Gastroesophageal sphincter (tissue), 4 donors: ENCODE measurements around the gene RBM12. TPM values are rescaled to one million over a fixed set of nuclear protein-coding genes. Genes with fewer than 3 reads are reported as not detected.

Source experiments
- ATAC-seq: fragments of 150-250 bp; one replicate; pipeline ENCODE4 v1.9.1; 2016; ENCODE audit warnings: mild to moderate bottlenecking, moderate library complexity
- H3K27ac ChIP-seq, 4 donors: fragments of 200-600 bp; sonication (generic) in 3 of 4; 1 replicate in 3 of 4; 2 replicates in 1 of 4; pipeline ENCODE4 v1.5.1; 2016 to 2019
- H3K27me3 ChIP-seq: fragments of 200-600 bp; sonication (generic); one replicate; pipeline ENCODE4 v1.5.1; 2019
- H3K36me3 ChIP-seq, 2 donors: fragments of 200-600 bp; sonication (generic); one replicate each; pipeline ENCODE4 v1.5.1; 2019; ENCODE audit warnings: control low read depth in 1 of 2
- H3K4me1 ChIP-seq, 3 donors: fragments of 200-600 bp; sonication (generic); 1 replicate in 2 of 3; 2 replicates in 1 of 3; pipeline ENCODE4 v1.5.1; 2016 to 2019; ENCODE audit warnings: control low read depth in 2 of 3
- H3K4me3 ChIP-seq, 2 donors: fragments of 200-600 bp; sonication (generic); one replicate each; pipeline ENCODE4 v1.5.1; 2019; ENCODE audit warnings: mild to moderate bottlenecking in 1 of 2, moderate library complexity in 1 of 2
- H3K9me3 ChIP-seq, 3 donors: fragments of 200-600 bp; sonication (generic); one replicate each; pipeline ENCODE4 v1.5.1; 2017 to 2019; ENCODE audit warnings: control low read depth in 2 of 3
- EP300 ChIP-seq: sonication (generic); formaldehyde crosslinking; IDR thresholded peaks from one replicate; pipeline ENCODE4 v1.6.1; 2017; ENCODE audit warnings: antibody characterized with exemption, mild to moderate bottlenecking
- POLR2A ChIP-seq, 2 donors: fragments of 450-650 bp; IDR thresholded peaks; one replicate each; pipeline ENCODE4 v1.6.1; 2017; ENCODE audit warnings: antibody characterized with exemption in 2 of 2, mild to moderate bottlenecking in 2 of 2, moderate library complexity in 1 of 2
- POLR2AphosphoS5 ChIP-seq: sonication (generic); formaldehyde crosslinking; IDR thresholded peaks from one replicate; pipeline ENCODE4 v1.6.1; 2017; ENCODE audit warnings: antibody characterized with exemption
- WGBS, 2 donors: methylation state at CpG; one replicate each; pipeline ENCODE4 v1.1.5; 2018; ENCODE audit warnings: low coverage in 1 of 2; 5-methylcytosine and 5-hydroxymethylcytosine counted together
- total RNA-seq, 4 donors: library from RNA; depleted of rRNA; stranded (reverse); fragments of >200 nt; gene quantifications; one replicate each; pipeline ENCODE4 v1.1.0, GENCODE V29; 2016
- TF ChIP-seq, protein P1 (sequence below), 4 experiments: fragments of 200-600 bp in 2 of 4; fragments of 450-650 bp in 2 of 4; sonication (generic) in 1 of 4; IDR thresholded peaks; one replicate each; pipeline ENCODE4 v1.5.1; 2017 to 2019; ENCODE audit warnings: antibody characterized with exemption in 4 of 4, mild to moderate bottlenecking in 2 of 4, moderate library complexity in 2 of 4

RBM12 gene
- total RNA-seq, 4 donors from 2014 or later = 18.9 to 36.3 (median 29.5) TPM

DNA sequence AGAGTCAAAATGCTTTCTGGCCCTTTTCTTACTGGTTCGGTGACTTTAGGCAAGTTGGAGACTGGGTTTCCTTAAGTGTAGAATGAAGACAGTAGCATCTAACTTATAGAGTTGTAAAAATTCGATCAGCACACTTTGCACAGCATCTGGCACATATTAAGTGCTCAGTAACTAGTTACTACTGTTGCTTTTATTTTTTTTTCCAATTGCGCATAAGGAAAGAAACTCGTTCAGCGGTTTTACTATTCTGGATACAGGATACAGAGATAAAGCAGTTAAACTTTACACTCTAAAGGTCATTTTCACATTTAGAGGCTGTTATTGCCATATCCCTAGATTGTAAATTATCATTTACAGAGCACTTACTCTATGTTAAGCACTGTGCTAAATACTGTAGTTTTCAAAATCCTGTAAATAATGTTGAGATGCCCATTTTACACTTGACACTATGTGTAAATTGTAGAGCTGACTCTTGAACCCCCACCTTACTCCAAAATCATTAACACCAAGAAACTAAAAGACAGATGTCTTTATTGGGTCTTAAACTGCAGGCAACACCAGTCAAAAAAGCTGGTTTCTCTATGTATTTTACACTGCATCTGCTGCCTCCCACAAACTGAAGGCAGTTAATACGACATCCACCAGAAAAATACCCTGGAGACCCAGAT is 35.4 kb upstream of the RBM12 start:
- TF ChIP-seq POLR2A (IDR thresholded peaks at IDR 0.05) (no peak), EP300 (no peak), POLR2AphosphoS5 (no peak)
- TF ChIP-seq, protein P1, sequence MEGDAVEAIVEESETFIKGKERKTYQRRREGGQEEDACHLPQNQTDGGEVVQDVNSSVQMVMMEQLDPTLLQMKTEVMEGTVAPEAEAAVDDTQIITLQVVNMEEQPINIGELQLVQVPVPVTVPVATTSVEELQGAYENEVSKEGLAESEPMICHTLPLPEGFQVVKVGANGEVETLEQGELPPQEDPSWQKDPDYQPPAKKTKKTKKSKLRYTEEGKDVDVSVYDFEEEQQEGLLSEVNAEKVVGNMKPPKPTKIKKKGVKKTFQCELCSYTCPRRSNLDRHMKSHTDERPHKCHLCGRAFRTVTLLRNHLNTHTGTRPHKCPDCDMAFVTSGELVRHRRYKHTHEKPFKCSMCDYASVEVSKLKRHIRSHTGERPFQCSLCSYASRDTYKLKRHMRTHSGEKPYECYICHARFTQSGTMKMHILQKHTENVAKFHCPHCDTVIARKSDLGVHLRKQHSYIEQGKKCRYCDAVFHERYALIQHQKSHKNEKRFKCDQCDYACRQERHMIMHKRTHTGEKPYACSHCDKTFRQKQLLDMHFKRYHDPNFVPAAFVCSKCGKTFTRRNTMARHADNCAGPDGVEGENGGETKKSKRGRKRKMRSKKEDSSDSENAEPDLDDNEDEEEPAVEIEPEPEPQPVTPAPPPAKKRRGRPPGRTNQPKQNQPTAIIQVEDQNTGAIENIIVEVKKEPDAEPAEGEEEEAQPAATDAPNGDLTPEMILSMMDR (IDR thresholded peaks at IDR 0.05) = no peak
- no peaks in the 10 kb centered on the region for H3K27me3 ChIP-seq
- H3K4me3 ChIP-seq = peak overlapping the region; percentile 65 to 95
- no peak for ATAC-seq
- H3K4me1 ChIP-seq = peaks cover 0 to 41% (median 11%) of the 10 kb centered on the region in 3 donors
- peak overlapping the region; percentile 83 to 89 (median 88) for H3K27ac ChIP-seq
- H3K9me3 ChIP-seq = no peaks in the 10 kb centered on the region
- WGBS, 2 donors = 16 to 23% methylated on average over 6 of the region's 6 CpGs
- H3K36me3 ChIP-seq = peaks cover 8 to 56% of the 10 kb centered on the region in 2 donors

DNA sequence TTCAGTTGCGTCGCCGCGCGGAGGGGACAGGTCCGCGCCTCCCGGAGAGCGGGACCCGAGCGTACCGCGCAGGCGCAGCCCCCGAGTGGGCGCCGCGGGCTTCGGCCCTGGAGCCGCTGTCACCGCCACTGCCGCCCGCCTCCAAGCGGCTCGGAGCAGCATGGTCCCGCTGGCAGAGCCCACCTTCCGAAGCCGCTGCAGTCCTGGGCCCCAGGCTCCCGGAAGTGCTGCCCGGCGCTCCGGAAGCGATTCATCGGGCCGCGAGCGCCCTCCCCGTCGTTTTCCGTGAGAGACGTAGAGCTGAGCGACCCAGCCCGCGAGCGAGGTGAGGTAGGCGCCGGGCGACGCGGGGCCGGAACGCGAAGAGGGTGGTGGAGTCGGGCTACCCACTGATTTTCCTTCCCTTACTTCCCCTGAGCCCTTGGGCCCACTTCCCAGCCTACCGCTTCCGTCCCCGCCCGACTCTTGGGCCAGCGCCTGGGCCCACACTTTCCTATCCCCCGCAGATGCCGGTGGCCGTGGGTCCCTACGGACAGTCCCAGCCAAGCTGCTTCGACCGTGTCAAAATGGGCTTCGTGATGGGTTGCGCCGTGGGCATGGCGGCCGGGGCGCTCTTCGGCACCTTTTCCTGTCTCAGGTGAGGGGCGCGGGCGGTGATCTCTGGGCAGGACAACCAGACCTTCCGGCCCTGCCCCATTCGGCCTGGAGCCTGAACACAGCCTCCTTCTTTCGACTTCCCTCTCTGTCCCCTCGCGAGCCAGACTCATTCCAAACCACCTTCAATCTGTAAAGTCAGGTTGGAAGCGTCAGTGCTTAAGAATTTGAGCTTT is 34.6 kb upstream of the RBM12 start, which contains the start of the genes NFS1 and ROMO1:
Gene NFS1, minus strand, starts transcription at position 226 of the 830 bp plus-strand sequence. Its CDS starts 64 bp downstream, at position 162.
Gene ROMO1, plus strand, starts transcription at position 279 of the 830 bp plus-strand sequence. Its CDS starts 228 bp downstream, at position 507.
- Histone ChIP-seq H3K4me3 (peak within 1 kb of the TSS; percentile 65 to 95), H3K4me1 (peaks cover 0 to 41% (median 11%) of the 10 kb centered on the region in 3 donors), H3K9me3 (no peaks in the 10 kb centered on the region), H3K27ac (peak within 1 kb of the TSS; percentile 83 to 89 (median 88)), H3K27me3 (no peaks in the 10 kb centered on the region), H3K36me3 (peaks cover 6 to 56% of the 10 kb centered on the region in 2 donors)
- ATAC-seq = peak; percentile 95
- TF ChIP-seq EP300 = no peak
- TF ChIP-seq POLR2AphosphoS5 = peak; percentile 80
- TF ChIP-seq, protein P1 (IDR thresholded peaks at IDR 0.05) = peak in 3 of 4 experiments; percentile 6 to 51 (median 44)
- peak; percentile 57 to 62 for TF ChIP-seq POLR2A (IDR thresholded peaks at IDR 0.05)
- 0 to 17% methylated on average over 1 of the region's 81 CpGs for WGBS, 2 donors

- WGBS, 2 donors = 4 to 12% methylated on average over 9 to 18 of the region's 37 CpGs
- Histone ChIP-seq H3K36me3 (peaks cover 0 to 56% of the 10 kb centered on the region in 2 donors), H3K4me1 (peaks cover 0 to 41% (median 11%) of the 10 kb centered on the region in 3 donors), H3K27me3 (no peaks in the 10 kb centered on the region), H3K9me3 (no peaks in the 10 kb centered on the region), H3K27ac (peak overlapping the region; percentile 83 to 89 (median 88)), H3K4me3 (peak overlapping the region; percentile 65 to 95)
- peak; percentile 35 for ATAC-seq
- no peak for TF ChIP-seq EP300
- no peak for TF ChIP-seq POLR2A (IDR thresholded peaks at IDR 0.05)
- TF ChIP-seq, protein P1 (IDR thresholded peaks at IDR 0.05) = no peak
- TF ChIP-seq POLR2AphosphoS5 = no peak
These were observed 33.8 kb upstream of the RBM12 start for GRCh38 chr20:35698298-35699126.

GRCh38 chr20:35697696-35698297 is 33.1 kb upstream of the RBM12 start:
- H3K36me3 ChIP-seq = peaks cover 0 to 56% of the 10 kb centered on the region in 2 donors
- ATAC-seq = no peak

More at GRCh38 chr20:35697696-35698297, 33.1 kb upstream of the RBM12 start:
- Histone ChIP-seq H3K27ac (peak overlapping the region in 2 of 4 donors; percentile 88 to 89), H3K9me3 (no peaks in the 10 kb centered on the region), H3K4me1 (peaks cover 0 to 41% (median 11%) of the 10 kb centered on the region in 3 donors), H3K27me3 (no peaks in the 10 kb centered on the region), H3K4me3 (peak overlapping the region in 1 of 2 donors; percentile 65)
- 71 to 77% methylated on average over 3 to 6 of the region's 9 CpGs for WGBS, 2 donors
- TF ChIP-seq EP300 (no peak), POLR2AphosphoS5 (no peak), POLR2A (IDR thresholded peaks at IDR 0.05) (no peak)
- TF ChIP-seq, protein P1 (IDR thresholded peaks at IDR 0.05) = no peak
